IMR-90 (cell line): ENCODE data around the gene SH2D6.

Experiments
- BHLHE40 ChIP-seq: fragments of 150-350 bp; IDR thresholded peaks from 2 replicates; pipeline ENCODE4 v1.6.1; 2016; ENCODE audit warnings: mild to moderate bottlenecking, low read depth, low read length
- CEBPB ChIP-seq: IDR thresholded peaks from 2 replicates; pipeline ENCODE4 v1.6.1; 2012; ENCODE audit warnings: low read depth, low read length, improper control_type of control experiment
- CHD1 ChIP-seq: IDR thresholded peaks from 2 replicates; pipeline ENCODE4 v1.6.1; 2012; ENCODE audit warnings: low read depth, low read length, improper control_type of control experiment
- FOS ChIP-seq: fragments of 150-350 bp; IDR thresholded peaks from 2 replicates; pipeline ENCODE4 v1.6.1; 2016; ENCODE audit warnings: low read depth, low read length
- MAFK ChIP-seq: IDR thresholded peaks from 2 replicates; pipeline ENCODE4 v1.6.1; 2012; ENCODE audit warnings: low read depth, low read length, improper control_type of control experiment
- MXI1 ChIP-seq: IDR thresholded peaks from 2 replicates; pipeline ENCODE4 v1.6.1; 2012; ENCODE audit warnings: low read depth, mild to moderate bottlenecking, low read length, moderate library complexity, borderline replicate concordance
- POLR2A ChIP-seq: IDR thresholded peaks from 2 replicates; pipeline ENCODE4 v1.6.1; 2012; ENCODE audit warnings: mild to moderate bottlenecking, low read depth, low read length
- RAD21 ChIP-seq: IDR thresholded peaks from 2 replicates; pipeline ENCODE4 v1.6.1; 2012; ENCODE audit warnings: low read length, improper control_type of control experiment
- RCOR1 ChIP-seq: IDR thresholded peaks from 2 replicates; pipeline ENCODE4 v1.6.1; 2012; ENCODE audit warnings: mild to moderate bottlenecking, low read length, improper control_type of control experiment; ENCODE audit not compliant: insufficient replicate concordance
- RFX5 ChIP-seq: IDR thresholded peaks from 2 replicates; pipeline ENCODE4 v1.8.0; 2012; ENCODE audit warnings: low read depth, mild to moderate bottlenecking, low read length, moderate library complexity
- SMC3 ChIP-seq: fragments of 150-350 bp; IDR thresholded peaks from 2 replicates; pipeline ENCODE4 v1.6.1; 2016; ENCODE audit warnings: low read depth, mild to moderate bottlenecking, antibody characterized with exemption, low read length, moderate library complexity
- TF ChIP-seq, protein P1 (sequence below): conservative IDR thresholded peaks from 2 replicates; pipeline ENCODE4 v1.5.1; 2012; ENCODE audit warnings: mild to moderate bottlenecking, low read depth, low read length, improper control_type of control experiment
- TF ChIP-seq, protein P2 (sequence below): fragments of 150-350 bp; IDR thresholded peaks from 2 replicates; pipeline ENCODE4 v1.6.1; 2016; ENCODE audit warnings: low read depth, mild to moderate bottlenecking, low read length, moderate library complexity, borderline replicate concordance

DNA sequence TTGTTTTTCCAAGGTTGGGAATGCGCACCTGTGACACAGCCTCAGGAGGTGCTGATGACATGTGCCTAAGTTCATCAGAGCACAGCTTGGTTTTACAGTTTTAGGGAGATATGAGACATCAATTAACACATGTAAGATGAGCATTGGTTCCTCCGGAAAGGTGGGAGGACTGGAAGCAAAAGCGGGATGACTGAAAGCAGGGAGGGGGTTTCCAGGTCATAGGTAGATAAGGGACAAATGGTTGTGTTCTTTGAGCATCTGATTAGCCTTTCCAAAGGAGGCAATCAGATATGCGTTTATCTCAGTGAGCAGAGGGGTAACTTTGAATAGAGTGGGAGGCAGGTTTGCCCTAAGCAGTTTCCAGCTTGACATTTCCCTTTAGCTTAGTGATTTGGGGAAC lies 34.7 kb upstream of the SH2D6 start:
- TF ChIP-seq, protein P1, sequence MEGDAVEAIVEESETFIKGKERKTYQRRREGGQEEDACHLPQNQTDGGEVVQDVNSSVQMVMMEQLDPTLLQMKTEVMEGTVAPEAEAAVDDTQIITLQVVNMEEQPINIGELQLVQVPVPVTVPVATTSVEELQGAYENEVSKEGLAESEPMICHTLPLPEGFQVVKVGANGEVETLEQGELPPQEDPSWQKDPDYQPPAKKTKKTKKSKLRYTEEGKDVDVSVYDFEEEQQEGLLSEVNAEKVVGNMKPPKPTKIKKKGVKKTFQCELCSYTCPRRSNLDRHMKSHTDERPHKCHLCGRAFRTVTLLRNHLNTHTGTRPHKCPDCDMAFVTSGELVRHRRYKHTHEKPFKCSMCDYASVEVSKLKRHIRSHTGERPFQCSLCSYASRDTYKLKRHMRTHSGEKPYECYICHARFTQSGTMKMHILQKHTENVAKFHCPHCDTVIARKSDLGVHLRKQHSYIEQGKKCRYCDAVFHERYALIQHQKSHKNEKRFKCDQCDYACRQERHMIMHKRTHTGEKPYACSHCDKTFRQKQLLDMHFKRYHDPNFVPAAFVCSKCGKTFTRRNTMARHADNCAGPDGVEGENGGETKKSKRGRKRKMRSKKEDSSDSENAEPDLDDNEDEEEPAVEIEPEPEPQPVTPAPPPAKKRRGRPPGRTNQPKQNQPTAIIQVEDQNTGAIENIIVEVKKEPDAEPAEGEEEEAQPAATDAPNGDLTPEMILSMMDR: no peak
- no peak for TF ChIP-seq MXI1
- no peak for TF ChIP-seq POLR2A
- no peak for TF ChIP-seq FOS
- TF ChIP-seq MAFK: no peak
- TF ChIP-seq SMC3: no peak
- TF ChIP-seq, protein P2, sequence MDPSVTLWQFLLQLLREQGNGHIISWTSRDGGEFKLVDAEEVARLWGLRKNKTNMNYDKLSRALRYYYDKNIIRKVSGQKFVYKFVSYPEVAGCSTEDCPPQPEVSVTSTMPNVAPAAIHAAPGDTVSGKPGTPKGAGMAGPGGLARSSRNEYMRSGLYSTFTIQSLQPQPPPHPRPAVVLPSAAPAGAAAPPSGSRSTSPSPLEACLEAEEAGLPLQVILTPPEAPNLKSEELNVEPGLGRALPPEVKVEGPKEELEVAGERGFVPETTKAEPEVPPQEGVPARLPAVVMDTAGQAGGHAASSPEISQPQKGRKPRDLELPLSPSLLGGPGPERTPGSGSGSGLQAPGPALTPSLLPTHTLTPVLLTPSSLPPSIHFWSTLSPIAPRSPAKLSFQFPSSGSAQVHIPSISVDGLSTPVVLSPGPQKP: no peak
- no peak for TF ChIP-seq CEBPB
- TF ChIP-seq BHLHE40: no peak
- no peak for TF ChIP-seq CHD1
- no peak for TF ChIP-seq RAD21
- no peak for TF ChIP-seq RFX5
- TF ChIP-seq RCOR1: no peak
